Cardiac septum (tissue), 1 donor: ENCODE results near the gene AQP6. TPM values are rescaled to one million over a fixed set of nuclear protein-coding genes. Genes with fewer than 3 reads are reported as not detected.

Source experiments
- DNase-seq: peaks from one replicate; pipeline ENCODE4 v3.0.0-alpha.2; 2020; ENCODE audit warnings: low spot score
- intact Hi-C: fragments of 100-400 bp; cut with DNase I; formaldehyde crosslinking; loops from one replicate; pipeline ENCODE4 v1.14.0; 2022
- long read RNA-seq: library from polyadenylated mRNA; unstranded; transcript quantifications from one replicate; pipeline ENCODE4 v2.0.0, GENCODE V29; 2021
- total RNA-seq: library from RNA; stranded (reverse); fragmentation: NEBNext Ultra II Directional; extraction: Animal tissue kit (Norgen Biotek cat#: 25700); gene quantifications from one replicate; pipeline ENCODE4 v1.2.1, GENCODE V29; 2021
- donor health status: DM: no; HTN: no; CAD: no.

The AQP6 gene, protein sequence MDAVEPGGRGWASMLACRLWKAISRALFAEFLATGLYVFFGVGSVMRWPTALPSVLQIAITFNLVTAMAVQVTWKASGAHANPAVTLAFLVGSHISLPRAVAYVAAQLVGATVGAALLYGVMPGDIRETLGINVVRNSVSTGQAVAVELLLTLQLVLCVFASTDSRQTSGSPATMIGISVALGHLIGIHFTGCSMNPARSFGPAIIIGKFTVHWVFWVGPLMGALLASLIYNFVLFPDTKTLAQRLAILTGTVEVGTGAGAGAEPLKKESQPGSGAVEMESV
- total RNA-seq, result not detected
- long read RNA-seq, result 0 reads

DNA sequence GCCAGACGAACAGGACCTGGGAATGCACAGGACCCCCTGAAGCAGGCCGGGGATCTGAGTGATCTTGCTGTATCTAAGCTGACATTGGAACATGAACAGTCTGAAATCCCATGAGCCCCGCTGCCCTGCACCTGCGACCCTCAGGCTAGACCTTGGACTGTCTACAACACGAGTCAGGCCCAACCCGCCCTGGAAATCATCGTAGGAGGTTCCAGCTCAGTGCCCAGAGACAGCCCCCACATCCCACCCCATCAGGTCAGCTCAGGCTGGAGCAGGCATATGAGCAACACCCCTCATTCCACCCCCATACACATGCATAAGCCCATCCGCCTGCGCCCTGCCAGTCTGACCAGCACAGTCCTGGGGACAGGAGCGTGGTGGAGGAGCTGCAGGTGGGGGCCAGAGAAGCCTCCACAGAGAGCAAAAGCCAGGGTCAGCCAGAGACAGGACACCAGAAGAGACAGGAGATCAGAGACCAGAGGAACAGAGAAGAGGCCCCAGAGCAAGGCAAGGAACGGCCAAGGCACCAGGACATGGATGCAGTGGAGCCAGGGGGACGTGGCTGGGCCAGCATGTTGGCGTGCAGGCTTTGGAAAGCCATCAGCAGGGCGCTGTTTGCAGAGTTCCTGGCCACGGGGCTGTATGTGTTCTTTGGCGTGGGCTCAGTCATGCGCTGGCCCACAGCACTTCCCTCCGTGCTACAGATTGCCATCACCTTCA lies at the start of gene AQP6:
TSS of gene AQP6 (plus strand) at position 307 of the 720 bp plus-strand sequence. CDS start at position 534, 227 bp downstream.
- intact Hi-C loops, result no loop called here
- DNase-seq, result peak; percentile 68

- no peak for DNase-seq
- intact Hi-C loops, result no loop called here
These were observed 49.6 kb upstream of the AQP6 start for GRCh38 chr12:49923035-49923644.

DNA sequence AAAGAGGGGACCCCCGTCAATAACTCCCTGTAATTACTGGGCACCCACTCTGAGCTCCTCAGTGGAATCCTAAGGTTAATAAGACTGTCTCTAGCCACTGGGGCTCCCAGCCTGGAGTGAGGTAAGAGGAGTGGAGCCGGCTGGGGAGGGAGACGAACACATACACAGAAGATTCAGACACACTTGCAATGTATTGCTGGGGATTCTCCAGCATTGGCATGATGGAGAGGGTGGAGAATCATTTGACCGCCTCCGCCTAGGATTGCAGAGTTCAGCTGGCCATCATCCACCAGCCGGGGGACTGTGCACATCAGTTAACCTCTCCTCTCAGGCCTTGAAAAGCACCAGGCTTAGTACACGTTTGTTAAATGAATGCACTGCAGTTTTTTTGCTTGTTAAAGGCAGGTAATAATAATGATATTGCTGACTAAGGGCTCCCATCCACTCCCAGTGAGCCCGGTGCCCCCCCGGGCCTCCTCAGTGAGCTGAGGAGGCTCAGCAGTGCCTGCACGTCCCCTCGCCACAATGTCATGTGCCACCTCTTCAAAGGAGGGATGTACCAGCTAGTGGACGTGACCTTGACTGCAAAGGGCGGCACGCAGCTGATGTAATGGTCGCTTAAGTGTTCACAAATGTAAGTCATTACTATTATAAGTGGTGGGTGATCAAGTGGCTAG lies 48.7 kb upstream of the AQP6 start:
- DNase-seq, result no peak
- intact Hi-C loops, result no loop called here

DNA sequence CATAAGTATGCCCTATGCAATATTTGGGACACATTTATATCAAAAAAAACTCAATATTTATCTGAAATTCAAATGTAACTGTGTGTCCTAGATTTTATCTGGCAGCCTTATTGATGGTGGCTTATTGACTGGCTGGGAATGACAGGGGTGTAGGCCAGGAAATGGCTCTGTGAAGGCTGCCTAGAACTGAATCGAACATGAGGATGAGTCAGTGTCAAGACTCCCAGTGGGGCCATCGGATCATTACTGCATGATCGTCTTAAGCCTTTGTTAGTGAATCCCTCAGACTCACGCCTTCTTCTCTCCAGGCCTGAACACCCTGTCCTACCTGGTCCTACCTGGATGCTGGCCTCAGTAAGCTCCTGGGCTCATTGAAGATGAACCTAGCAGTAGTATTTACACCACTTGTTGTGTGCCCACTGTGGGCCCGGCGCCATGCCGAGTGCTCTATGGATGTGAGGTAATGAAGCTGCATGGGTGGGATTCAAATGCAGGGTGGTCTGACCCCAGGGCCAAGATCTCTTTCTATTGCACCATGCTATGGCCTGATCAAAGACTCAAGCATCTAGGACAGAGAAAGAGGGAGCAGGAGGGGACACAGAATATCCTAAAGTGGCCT lies 48.0 kb upstream of the AQP6 start:
- intact Hi-C loops, result no loop called here
- no peak for DNase-seq

DNA sequence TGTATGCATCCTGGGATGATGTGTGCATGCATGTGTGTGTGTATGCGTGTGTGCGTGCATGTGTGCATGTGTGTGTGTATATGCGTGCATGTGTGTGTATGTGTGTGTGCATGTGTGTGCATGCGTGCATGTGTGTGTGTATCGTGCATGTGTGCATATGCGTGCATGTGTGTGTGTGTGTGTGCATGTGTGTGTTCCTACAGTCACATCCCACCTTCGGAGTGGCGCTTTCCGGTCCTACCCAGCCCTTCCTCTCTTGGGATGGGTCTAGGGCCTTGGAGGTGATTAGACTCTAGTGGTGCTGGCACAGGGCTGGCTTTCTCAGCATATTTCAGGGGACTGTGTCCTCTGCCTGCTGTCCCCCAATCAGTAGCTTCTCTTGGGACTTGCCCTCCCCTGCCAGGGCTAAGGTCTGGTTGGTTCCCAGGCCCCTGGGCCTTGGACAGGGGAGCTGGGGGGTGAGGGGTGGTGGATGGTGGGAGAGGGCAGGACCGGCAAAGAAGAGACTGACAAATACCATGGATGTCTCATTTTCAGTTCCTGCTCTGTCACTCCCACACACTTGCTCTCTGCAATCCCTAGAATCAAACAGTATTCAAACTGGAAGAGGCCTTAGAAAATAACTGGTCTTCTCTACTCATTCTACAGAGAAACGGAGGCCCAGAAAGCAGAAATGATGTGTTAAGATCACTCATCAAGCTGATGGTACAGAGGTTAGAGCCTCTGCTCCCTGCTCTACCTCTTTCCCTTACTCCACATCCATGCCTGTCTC lies 47.1 kb upstream of the AQP6 start:
- intact Hi-C loops, result no loop called here
- DNase-seq, result no peak

GRCh38 chr12:49928471-49928870 lies 44.3 kb upstream of the AQP6 start:
- intact Hi-C loops, result no loop called here
- DNase-seq, result no peak

GRCh38 chr12:49929581-49929980 lies 43.2 kb upstream of the AQP6 start:
- no peak for DNase-seq
- intact Hi-C loops, result no loop called here

GRCh38 chr12:49930515-49931288 lies 42.0 kb upstream of the AQP6 start:
- intact Hi-C loops, result no loop called here
- DNase-seq, result no peak

GRCh38 chr12:49932023-49932422 lies 40.7 kb upstream of the AQP6 start:
- no peak for DNase-seq
- intact Hi-C loops, result no loop called here

GRCh38 chr12:49932533-49933130 lies 40.1 kb upstream of the AQP6 start:
- no peak for DNase-seq
- intact Hi-C loops, result no loop called here

GRCh38 chr12:49933796-49934195 lies 39.0 kb upstream of the AQP6 start:
- DNase-seq, result no peak
- intact Hi-C loops, result no loop called here

DNA sequence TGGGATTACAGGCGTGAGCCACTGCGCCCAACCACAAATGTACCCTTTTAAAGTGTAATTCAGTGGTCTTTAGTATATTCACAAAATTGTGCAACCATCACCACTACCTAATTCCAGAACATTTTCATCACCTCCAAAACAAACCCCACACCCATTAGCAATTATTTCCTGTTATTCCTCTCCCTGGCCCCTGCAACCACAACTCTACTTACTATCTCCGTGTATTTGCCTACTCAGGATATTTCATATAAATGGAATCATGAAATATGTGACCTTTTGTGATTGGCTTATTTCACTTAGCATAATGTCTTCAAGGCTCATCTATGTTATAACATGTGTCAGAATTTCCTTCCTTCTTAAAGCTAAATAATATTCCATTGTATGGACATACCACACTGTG lies 38.2 kb upstream of the AQP6 start:
- no peak for DNase-seq
- intact Hi-C loops, result no loop called here

GRCh38 chr12:49936925-49937324 lies 35.8 kb upstream of the AQP6 start:
- no peak for DNase-seq
- intact Hi-C loops, result no loop called here

GRCh38 chr12:49937639-49938300 lies 35.0 kb upstream of the AQP6 start:
- DNase-seq, result no peak

DNA sequence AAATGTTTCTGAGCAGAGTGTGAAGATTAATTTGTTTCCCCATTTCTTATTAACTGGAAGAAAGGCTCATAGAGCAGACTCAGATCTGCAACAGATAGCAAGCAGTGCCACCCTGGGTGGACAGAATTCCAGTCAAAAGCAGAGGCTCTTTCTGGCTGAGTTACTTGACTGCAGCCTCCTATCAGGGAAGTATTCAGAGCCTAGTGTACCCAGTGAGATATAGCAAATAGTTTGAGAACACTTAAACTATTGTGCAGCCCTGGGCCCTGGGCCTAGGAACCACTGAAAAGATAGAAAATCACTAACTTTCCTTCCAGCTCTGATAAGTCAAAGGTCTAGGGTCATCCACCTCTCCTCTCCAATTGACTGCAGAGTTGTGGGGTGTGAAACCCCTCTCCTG lies 33.4 kb upstream of the AQP6 start:
- no peak for DNase-seq
- intact Hi-C loops, result no loop called here

More at GRCh38 chr12:49937639-49938300, 35.0 kb upstream of the AQP6 start:
- intact Hi-C loops, result no loop called here

DNA sequence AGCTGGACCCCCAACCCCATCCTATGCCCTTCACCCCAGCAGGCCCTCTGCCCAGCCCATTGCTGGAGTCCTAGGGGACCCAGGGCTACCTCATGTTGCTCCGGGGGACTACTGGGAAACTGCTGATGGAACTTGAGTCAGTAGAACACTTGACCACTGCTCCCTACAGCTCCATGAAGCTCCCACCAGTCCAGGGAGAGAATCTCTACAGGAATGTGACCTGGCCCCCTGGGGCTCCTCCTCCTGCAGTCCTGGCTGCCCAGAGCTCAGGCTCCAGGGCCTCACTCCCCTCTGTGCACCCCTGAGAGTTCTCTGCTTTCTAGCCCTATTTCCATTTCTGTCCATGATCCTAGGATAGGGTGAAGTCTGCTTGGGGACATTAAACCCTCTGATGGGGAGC lies 33.0 kb upstream of the AQP6 start:
- intact Hi-C loops, result no loop called here
- DNase-seq, result no peak
